ENCODE measurements around the gene HENMT1.
A peak's percentile ranks its signal among the peaks of the same experiment; 100 is the strongest.

The HENMT1 gene

GRCh38 chr1:108701176-108701849 lies 40.4 kb upstream of the HENMT1 start:
- DNase-seq (ENCODE audit: extremely low spot score) = no peak
- POLR2A ChIA-PET = interaction anchor here (1.8 kb wide), 1 partner anchor 9 kb away, joined by 10 read pairs; the partner anchor contains the start of gene PRPF38B
- CTCF ChIA-PET = no interaction called here
- no peak for TF ChIP-seq CTCF (IDR thresholded peaks at IDR 0.05; ENCODE audit: control extremely low read depth, extremely low read depth, low read depth, missing control alignments)

- CTCF ChIA-PET = no interaction called here
- no peak for DNase-seq (ENCODE audit: extremely low spot score)
- POLR2A ChIA-PET = no interaction called here
- no peak for TF ChIP-seq CTCF (IDR thresholded peaks at IDR 0.05; ENCODE audit: control extremely low read depth, extremely low read depth, low read depth, missing control alignments)
Measured at GRCh38 chr1:108699375-108700332, 38.8 kb upstream of the HENMT1 start.

GRCh38 chr1:108695535-108695934 lies 34.6 kb upstream of the HENMT1 start:
- ChIA-PET CTCF (no interaction called here), POLR2A (no interaction called here)
- TF ChIP-seq CTCF (IDR thresholded peaks at IDR 0.05; ENCODE audit: control extremely low read depth, extremely low read depth, low read depth, missing control alignments) = no peak
- no peak for DNase-seq (ENCODE audit: extremely low spot score)

- DNase-seq (ENCODE audit: extremely low spot score) = peak; percentile 70
- CTCF ChIA-PET = interaction anchor here (0.5 to 3.2 kb wide), 11 partner anchors 11 to 285 kb away, joined by 3 to 15 read pairs (median 4); partner anchors contain the start of gene EEIG2
- peak; percentile 31 for TF ChIP-seq CTCF (IDR thresholded peaks at IDR 0.05; ENCODE audit: control extremely low read depth, extremely low read depth, low read depth, missing control alignments)
- POLR2A ChIA-PET = interaction anchor here (0.6 to 1.6 kb wide), 5 partner anchors 9 to 730 kb away, joined by 3 to 10 read pairs (median 4); partner anchors contain the start of gene CLCC1
Measured at GRCh38 chr1:108692724-108693655, 32.1 kb upstream of the HENMT1 start.

- peak; percentile 96 for DNase-seq (ENCODE audit: extremely low spot score)
- TF ChIP-seq CTCF (IDR thresholded peaks at IDR 0.05; ENCODE audit: control extremely low read depth, extremely low read depth, low read depth, missing control alignments) = no peak
- CTCF ChIA-PET = interaction anchor here (0.5 to 3.2 kb wide), 11 partner anchors 10 to 286 kb away, joined by 3 to 15 read pairs (median 4); partner anchors contain the start of gene EEIG2
- POLR2A ChIA-PET = interaction anchor here (0.6 to 1.6 kb wide), 7 partner anchors 10 to 730 kb away, joined by 3 to 10 read pairs (median 3); partner anchors contain the start of genes CLCC1 and HENMT1
Measured at GRCh38 chr1:108691942-108692723, 31.2 kb upstream of the HENMT1 start, which contains the start of gene PRPF38B. Gene PRPF38B, plus strand, starts transcription at chr1:108692310. Its CDS starts 282 bp downstream, at chr1:108692592.
